Measurements from ENCODE around the gene GUCY1A2.

DNA sequence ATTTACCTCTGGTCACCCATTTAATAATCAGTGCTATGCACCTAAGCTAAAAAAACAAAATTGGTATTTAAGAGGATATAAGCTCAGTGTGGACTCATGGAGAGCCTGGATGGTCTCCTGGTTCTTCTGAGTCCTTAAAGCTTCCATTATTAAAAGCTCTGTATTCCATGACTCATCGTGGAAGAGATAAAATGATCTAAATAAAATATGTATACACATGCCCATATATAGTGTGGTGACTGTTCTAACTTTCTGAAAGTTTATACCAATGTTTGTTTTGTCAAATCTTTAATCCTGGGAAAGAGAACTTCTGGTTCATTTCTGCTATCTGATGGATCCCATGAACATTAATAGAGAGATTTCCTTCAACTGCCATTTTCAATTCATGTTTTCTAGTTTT, 375.9 kb downstream of the GUCY1A2 start:
- TF ChIP-seq, protein P1, sequence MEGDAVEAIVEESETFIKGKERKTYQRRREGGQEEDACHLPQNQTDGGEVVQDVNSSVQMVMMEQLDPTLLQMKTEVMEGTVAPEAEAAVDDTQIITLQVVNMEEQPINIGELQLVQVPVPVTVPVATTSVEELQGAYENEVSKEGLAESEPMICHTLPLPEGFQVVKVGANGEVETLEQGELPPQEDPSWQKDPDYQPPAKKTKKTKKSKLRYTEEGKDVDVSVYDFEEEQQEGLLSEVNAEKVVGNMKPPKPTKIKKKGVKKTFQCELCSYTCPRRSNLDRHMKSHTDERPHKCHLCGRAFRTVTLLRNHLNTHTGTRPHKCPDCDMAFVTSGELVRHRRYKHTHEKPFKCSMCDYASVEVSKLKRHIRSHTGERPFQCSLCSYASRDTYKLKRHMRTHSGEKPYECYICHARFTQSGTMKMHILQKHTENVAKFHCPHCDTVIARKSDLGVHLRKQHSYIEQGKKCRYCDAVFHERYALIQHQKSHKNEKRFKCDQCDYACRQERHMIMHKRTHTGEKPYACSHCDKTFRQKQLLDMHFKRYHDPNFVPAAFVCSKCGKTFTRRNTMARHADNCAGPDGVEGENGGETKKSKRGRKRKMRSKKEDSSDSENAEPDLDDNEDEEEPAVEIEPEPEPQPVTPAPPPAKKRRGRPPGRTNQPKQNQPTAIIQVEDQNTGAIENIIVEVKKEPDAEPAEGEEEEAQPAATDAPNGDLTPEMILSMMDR (IDR thresholded peaks at IDR 0.05) = no peak
- no peak for TF ChIP-seq POLR2A (IDR thresholded peaks at IDR 0.05)
